ENCODE results near the gene RNF207.
A peak's percentile ranks its signal among the peaks of the same experiment; 100 is the strongest.

The RNF207 gene

DNA sequence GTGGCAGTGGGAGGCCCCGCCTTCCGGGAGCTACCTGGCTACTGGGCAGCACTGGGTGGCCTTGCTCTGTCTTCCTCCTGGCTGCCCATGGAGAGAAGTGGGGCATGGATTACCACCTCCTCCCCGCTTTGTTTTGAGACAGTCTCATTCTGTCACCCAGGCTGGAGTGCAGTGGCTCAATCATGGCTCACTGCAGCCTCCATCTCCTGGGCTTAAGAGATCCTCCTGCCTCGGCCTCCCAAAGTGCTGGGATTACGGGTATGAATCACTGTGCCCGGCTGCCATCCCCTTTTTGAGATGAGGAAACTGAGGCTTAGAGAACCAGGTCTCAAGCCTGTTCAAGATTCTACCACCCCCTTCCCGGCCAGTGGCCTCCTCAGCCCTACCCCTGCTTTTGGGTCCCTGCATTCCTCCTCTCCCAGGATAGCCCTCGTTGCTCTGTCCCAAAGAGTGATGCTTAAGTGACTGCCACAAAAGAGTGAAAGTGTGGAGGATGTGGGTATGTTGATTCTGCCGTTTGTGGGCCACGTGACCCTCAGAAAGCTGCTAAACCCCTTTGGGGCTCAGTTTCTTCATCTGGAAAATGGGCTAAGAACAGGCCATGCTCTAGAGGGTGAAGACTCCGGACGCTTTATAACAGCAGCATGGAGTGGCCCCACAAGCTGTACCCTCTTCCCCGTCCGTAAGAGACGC is 45.9 kb downstream of the RNF207 start:
- DNase-seq, result no peak

DNA sequence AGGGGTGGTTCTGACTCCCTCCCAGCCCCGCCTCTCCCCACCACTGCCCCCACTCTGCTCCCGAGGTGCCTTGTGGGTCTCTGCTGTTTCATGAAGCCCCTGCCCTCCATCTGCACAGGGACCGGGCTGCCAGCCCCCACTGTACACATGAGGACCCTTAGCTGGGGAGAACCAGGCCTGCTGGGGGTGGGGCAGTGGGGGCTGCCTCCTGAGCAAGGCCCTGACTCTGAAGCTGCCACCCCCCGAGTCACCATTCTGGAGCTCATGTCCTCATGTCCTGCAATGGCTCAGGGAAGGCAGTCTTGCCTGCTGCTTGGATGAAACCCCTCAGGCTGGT is 46.4 kb downstream of the RNF207 start:
- no peak for DNase-seq

DNA sequence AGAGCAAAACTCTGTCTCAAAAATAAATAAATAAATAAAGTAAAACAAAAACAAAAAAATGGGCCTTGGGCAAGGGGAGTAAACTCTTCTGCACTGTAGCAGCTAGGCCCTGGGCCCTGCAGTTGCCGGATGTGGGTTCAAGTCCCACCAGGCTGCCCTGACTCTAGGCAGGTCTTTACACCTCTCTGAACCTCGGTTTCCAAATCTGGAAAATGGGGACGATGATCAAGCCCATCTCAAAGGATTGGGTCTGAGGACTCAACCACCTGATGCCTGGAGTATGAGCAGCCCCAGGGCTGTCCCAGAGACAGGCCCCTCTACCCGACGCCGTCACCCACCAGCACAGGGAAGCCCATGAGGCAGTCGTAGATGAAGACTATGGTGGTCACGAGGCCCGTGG is 47.5 kb downstream of the RNF207 start:
- DNase-seq, result no peak

DNA sequence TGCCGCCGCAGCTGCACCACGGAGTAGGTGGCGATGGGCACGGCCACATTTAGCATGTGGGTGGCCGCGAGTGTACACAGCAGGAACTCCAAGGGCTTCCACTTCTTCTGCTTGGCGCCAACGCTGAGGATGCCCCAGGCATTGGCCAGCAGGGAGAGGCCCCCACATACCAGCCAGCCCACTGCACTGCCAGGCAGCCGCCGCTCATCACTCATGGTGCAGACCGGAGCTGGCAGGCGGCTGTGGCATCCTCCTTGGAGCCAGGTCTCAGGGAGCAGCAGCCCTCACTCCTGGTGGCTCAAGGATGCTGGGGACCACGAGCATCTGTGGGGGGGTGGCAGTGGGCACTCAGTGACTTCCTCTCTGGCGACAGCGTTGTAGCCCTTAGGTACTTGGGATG is 48.8 kb downstream of the RNF207 start:
- no peak for DNase-seq

DNA sequence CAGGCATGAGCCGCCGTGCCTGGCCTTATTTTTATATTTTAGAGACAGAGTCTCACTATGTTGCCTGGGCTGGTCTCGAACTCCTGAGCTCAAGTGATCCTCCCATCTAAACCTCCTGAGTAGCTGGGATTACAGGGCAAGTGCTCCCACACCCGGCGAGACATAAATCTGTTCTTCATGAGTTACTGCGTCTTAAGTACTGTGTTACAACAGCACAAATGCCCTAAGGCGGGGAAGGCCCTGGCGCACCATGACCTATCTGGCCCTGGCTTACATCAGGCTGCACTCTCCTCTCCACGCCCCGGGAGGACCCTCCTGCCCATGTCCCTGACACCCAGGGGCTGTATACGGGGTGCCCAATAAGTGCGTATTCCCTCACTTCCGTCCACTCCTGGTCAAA is 50.7 kb downstream of the RNF207 start:
- no peak for DNase-seq

DNA sequence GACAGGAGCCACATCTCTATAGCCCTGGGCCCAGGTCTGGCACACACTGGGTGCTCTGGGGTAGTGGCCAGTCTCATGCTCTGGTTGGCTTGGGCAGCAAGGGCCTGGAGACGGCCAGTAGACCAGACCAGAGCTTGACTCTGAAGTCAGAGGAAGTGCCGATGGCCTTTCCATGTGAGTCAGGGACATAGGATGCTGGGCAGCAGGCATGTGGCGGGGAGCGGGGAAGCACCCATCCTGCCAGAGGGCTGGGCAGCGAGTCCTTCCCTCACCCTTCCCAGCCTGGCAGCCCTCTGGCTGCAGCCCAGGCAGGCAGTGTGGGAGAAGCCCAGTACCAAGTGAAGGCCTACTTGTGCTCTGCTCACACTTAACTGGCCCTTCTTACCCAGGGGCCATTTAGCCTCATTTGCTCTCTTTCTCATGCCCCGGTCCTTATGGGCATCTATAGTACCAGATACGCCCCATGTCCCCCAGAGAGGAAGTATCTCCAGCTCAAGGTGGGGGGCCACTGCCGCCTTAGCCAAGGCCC is 51.7 kb downstream of the RNF207 start:
- DNase-seq, result no peak

DNA sequence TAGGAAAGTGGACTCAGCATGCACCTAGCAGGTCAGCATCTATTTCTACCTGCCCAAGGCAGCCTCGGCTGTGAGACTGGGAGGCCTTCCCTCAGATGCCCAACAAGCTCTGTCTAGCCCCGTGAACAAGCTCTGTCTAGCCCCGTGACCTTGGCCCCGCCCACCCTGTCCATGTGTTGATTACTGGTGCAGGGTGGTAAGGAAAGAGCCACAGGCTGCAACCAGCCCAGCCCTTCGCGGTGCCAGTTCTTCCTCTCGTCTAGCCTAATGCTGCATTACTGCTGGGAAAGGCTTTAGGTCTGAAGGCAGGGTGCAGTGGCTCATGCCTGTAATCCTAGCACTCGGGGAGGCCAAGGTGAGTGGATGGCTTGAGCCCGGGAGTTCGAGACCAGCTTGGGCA is 52.8 kb downstream of the RNF207 start:
- DNase-seq, result no peak

DNA sequence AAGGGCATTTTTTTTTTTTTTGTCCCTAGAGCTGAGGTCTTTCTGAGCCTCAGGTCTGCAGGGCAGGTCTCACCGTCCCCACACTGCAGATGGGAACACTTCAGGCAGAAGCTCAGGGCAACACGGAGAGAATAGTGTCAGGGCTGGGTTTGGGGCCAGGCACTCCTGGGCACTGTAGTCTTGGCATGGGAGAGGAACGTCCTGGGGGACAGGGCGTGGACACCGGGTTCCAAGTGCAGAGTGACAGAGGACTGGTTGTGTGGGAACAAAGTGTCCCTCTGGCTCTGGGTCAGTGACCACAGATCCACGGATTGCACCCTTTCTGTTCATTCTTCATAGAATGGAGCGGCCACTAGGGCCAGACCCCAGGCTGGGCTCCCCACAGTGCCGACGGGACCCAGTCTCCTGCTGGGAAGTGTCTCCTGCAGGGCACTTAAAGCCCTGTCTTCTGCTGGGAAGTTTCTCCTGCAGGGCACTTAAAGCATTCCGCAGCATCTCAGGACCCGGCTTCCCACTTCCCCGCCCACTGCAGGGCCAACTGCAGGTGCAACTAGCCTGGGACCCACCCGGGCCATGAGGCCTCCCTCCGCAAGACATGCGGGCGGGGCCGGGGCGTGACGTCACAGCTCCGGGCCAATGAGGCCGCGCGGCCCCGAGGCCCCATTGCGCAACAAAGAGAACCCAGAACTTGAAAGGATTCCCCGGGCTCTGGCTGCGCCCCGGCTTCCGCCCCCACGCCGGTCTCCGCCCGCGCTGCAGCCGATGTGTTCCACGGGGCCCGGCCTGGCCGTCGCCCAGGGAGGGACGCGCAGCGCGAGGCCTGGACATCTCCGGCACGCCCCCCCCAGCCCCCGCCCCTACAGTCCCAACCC is 53.8 kb downstream of the RNF207 start:
- DNase-seq, result peak in 1 of 2 experiments; percentile 71

DNA sequence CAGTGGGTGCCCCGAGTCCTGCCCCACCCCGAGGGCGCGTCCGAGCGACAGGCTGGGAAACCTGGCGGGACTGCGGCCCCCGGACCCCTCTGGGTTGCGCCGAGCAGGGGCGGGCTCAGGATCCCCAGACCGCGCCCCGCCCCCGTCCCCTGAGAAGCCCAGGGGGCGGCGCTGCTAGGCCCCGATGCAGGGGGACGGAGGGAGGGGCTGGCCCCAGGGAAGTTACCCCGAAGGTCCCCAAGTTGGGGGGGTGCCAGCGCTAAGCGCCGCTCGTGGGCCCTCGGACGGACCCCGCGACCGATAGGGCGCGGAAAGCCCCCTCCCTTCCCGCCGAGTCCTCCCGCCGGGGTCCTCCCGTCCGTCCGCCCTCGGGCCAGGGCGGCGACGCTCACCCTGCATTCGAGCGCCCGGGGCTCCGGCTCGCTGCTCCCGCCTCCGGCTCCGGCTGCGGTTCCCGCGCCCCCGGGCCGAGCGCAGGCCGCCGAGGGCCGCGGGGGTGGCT is 54.6 kb downstream of the RNF207 start:
- no peak for DNase-seq

DNA sequence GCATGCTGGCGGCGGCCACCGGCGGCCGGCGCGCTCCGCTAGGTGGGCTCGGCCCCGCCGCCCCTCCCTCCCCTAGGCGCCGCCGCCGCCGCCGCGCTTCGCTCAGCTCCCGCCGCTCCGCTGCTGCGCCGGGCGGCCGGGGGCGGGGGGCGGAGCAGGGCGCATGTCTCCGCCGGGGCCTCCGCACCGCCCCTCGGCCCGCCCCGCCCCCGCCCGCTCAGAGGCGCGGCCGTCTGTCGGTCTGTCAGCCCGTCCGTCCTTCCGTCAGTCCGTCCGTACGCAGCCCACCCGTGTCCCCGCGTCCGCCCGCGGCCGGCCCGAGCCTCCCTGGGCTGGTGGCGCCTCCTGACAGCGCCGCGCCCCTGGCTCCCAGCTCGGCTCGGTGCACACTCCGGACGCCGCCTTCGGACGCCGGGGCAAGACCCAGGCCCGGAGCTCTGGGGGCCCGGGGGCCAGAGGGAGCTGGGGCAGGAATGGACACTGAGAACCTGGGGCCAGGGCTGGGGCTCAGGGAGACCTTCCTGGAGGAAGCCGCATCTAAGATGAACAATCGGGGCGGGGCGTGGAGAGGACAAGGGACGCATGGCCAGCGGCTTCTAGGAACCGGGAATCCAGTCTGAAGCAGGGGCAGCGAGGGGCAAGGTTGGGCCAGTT is 55.2 kb downstream of the RNF207 start, which contains the start of gene GPR153:
TSS of gene GPR153 (minus strand) at position 138 of the 654 bp plus-strand sequence. CDS start 6,193 bp downstream, outside the sequence.
- peak in 1 of 2 experiments; percentile 35 for DNase-seq

DNA sequence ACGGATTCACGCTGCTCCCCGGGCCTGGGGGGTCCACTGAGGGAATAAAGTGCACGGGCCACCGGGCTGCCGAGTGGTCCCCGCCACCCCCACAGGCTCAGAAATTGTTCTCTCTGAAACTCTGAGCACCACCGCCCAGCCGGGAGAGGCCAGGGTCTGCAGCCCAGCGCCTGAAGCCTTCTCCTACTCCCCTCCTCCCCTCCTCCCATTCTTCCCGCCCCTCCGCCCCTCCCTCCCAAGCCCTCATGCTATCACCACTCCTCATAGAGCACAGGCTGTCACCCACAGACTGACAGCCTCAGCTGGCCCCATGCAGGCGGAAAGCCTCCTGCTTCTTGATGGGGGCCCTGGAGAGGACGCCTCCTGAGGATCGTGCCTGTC is 55.7 kb downstream of the RNF207 start:
- DNase-seq, result no peak

DNA sequence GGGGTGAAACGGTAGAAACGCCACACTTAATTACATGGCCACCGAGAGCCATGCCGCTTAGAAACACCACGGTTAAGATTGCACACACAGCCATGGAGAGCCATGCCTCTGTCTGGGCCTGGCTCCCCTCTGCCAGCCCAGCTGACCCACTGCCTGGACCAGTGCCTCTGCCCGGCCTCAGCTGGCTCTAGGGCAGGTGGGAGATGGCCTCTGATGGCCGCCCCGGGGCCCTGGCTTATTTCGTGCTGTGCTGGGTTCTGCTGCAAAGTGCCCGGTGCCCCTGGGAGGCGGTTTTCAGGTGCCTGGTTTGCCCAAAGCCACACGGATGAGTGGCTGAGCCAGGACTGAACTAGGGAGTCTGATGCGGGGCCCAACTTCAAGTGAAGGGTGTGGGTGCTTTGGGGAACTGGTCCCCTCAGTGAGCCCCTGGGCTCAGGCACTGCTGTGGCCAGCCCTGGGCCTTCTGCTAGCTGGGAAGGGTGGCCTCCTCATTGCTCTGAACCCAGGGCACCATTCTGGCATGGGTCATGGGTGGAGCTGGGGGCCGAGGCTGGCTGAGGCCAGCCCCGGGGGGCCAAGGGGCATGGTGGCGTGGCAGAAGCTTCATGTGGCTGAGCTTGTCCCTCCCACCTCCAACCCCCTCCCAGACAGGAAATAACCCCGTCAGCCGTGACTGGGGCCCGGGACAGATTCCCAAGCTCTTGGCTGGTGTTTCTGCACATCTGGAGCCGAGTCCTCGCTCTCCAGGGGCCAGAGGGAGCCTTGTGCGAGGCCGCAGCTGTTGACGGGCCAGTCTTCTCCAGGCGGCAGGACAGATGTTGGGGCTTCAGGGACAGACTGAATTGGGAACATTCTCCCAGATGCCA is 56.9 kb downstream of the RNF207 start:
- no peak for DNase-seq

DNA sequence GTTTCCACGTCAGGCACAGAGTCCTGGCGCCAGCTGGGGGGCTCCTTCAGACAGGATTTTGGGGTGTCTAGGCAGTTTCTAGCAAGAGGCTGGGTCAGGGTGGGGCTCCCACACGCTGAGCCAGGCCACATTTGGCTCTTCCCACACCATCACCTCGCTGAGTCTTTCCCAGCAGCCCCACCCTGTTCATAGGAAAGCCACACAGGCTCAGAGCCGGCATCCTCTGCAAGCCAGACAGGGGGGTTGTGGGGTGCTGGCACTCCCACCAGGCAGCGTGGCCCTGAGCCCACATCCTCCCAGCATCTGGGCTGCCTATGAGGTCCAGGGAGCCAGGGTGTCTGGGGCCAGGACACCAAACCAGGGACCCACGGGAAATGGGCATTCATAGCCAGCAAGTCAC is 57.8 kb downstream of the RNF207 start:
- DNase-seq, result no peak

DNA sequence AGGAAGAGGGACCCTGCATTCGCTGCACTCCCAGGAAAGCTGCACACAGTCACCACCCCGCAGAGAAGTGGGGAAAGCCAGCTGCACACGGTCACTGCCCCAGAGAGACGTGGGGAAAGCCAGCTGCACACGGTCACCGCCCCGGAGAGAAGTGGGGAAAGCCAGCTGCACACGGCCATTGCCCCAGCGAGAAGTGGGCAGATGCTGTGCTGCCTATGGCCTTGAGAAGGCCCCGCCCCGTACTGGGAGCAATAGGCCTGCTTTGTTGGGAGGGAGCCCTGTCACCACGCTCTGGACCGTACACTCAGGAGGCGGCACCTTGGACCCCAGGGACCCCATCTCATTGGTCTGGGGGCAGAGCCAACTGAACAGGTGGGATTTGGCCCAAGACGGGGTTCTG is 59.2 kb downstream of the RNF207 start:
- no peak for DNase-seq

DNA sequence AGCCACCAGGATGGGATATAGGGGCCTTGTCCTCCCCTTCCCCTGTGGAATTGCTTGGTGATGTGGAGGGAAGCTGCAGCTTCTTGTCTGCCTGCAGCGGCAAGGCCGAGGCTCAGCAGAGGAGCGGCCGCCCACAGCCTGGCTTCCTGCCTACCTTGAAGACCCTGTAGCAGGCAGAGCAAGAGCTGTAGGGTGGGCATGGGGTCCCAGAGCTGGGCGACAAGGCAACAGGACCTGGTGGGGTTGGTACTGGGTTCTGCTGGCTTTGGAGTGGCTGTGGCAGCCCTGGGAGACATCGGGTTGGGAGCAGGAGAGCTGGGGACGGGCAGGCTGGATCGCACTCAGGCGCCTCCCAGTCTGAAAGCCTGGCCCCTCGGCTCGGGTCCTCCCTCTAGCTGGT is 60.7 kb downstream of the RNF207 start:
- DNase-seq, result no peak

DNA sequence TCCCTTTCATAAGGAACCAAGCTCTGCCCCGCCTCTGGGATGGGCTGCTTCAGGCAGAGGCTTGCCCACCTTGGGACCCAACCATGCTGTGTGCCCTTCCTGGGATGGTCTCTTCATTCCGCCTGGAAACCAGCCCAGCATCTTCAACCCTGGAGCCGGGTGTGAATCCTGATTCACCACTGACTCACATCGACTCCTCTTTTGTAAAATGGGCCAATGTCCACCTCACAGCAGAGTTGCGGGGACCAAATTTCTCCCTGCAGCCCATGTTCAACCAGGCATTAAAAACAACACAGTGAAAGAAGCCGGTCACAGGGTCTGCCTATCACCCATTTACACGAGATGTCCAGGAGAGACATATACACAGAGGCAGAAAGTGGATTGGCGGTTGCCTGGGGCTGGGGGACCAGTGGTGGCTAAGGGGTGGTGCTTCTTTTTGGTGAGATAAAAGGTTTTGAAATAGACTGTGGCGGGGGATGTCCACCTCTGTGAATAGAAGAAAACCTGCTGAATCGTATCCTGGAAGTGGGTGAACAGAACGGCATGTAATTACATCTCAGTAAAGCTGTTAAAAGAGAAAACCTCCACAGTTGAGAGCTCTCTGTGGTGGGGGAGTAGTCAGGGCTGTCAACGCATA is 61.9 kb downstream of the RNF207 start:
- no peak for DNase-seq

DNA sequence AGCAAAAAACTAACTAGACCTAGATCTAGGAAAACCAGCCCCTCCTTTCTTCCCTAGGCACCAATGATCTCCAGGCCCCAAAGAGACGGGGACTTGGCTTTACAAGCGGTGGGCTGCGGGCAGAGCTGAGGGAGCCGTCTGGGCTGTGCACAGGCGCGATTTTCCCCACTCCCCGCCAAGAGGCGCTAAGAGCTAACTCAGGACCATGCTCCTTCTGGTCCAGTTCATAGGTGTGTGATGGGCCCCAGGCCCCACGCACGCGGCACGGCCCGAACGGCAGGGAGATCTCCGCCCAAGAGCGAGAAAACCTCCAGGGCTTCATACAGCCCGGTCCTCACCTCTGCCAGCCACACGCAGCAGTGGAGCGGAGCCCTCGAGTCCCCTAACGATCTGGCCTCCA is 62.5 kb downstream of the RNF207 start:
- no peak for DNase-seq

DNA sequence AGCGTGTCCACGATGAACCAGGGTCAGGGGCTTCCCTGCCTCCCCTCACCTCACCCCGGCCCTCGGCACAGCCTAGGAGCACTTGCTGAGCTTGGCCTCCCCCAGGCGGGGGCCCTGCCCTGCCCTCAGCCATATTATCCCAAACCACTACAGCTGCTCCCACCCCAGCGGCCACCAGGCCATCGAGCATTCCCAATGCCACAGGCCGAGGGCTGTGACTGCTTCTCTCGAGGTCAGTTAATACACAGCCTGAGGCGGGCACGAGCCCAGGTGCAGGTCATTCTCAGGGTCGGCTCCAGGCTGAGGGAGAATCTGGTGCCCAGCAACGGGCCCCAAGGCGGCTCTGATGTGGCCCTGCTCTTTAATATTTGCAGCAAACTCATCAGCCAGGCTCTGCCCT is 63.4 kb downstream of the RNF207 start:
- no peak for DNase-seq

DNA sequence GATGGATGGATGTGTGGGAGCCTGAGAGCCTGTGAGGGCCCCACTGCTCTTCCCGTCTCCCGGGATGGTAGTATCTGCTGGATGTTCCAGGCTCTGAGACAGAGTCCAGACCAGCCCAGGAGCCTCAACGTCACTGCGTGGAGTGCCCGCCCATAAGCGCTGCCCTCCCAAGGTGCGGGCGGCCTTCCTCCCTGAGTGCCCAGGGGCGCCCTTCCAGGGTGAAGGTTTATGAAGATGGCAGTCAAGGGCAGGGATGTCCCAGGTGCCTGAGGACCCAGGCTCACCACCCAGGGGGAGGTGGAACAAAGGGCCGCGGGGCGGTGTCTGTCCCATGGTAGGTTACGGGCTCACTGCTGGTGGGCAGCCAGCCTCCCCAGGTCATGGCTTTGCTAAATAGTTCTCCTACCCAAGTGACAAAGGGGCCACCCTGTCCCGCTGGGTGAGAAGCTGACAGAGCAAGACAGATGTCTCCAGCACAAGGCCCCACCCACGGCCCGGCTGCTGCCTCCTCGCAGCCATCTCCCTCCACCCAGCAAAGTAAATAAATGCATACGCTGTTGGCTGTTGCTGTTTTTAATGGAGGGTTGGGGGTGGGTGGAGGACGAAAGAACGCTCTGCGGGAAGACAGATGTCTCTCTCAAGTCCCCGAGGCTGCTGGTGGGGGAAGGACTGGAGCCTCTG is 63.9 kb downstream of the RNF207 start:
- DNase-seq, result peak in 1 of 2 experiments; percentile 75

DNA sequence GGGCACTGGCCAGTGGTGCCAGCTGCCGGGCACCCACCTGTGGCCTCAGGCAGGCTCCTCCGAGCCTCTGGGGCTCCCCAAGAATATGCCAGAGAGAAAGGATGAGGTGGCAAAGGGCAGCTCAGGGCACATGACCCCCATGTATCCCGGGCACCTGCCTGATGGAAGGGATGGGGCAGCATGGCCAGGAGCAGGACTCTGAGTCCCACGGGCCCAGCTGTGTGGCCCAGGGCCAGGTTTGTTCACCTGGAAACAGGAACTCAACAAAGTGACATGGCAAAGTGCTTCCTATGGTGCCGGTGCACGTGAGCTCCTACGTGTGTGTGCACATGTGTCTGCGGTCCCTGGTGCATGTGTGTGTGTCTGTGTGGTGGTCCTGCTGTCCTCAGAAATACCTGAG is 64.5 kb downstream of the RNF207 start:
- DNase-seq, result no peak
